ENCODE data around the gene TRIM64C.
"Not testable (repeated sequence)": the region's sequence is repeated elsewhere in the genome, so short reads cannot be mapped to it uniquely, and the experiment has no call there.

The TRIM64C gene

DNA sequence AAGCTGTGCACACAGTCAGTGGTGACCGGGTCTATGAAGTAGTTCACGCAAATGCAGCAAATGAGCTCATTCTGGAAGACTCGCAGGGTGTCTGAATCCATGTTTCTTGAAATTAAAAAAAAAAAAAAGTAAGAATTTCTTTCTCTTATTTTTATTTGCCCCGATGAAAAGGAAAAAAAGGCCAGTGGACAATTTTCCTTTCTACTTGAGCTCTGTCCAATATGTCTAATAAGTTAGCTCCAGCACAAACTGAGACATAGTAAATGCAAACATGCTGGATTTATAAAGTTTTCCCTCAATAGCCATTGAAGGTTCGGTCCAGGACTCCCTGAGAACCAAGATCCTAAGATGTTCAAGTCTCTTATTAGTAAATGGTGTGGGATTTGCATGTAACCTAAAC, at the start of gene TRIM64C:
Gene TRIM64C, minus strand, starts transcription at position 101 of the 400 bp plus-strand sequence. Its CDS starts 0 bp downstream, at position 101.
- DNase-seq: not testable (repeated sequence)

GRCh38 chr11:49102356-49102755, 43.4 kb upstream of the TRIM64C start:
- DNase-seq: not testable (repeated sequence)

DNA sequence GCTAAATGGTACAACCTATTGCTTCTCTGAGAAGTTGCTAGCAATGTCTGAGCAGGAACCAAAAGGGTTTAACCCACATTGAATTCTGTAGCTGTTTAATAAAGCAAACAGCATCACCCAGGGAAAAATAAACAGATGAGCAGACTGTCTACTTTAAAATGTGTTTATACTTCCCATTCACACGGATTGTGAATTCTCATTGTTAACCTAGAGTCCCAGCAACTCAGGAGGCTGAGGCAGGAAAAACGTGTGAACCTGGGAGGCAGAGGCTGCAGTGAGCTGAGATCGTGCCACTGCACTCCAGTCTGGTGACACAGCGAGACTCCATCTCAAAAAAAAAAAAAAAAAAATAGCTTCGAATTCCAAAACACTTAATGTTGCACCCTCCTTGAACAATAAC, 11.0 kb upstream of the TRIM64C start:
- not testable (repeated sequence) for DNase-seq

DNA sequence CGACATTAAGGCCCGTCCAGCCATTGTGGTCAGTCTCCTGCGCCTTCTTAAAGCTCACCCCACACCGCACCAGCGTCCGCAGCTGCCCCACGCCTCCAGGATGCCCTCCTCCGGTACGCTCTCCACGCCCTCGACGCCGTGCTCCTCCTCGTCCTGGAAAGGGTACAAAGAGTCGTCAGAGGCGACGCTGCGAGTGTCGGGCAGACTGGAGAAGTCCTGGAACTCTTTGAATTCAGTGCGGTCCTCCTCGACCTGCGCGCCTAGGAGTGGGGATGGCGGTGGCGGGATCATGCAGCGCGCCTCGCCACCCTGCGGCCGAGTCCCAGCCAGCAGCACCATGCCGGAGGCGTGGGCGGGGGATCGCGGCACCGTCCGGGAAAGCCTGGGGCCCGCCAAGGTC, 9.1 kb downstream of the TRIM64C start:
- not testable (repeated sequence) for DNase-seq

GRCh38 chr11:49048229-49048628, 10.7 kb downstream of the TRIM64C start:
- not testable (repeated sequence) for DNase-seq

- DNase-seq: not testable (repeated sequence)
Observed at GRCh38 chr11:49028523-49028922, 30.4 kb downstream of the TRIM64C start, which contains the start of gene TRIM49B. TSS of gene TRIM49B (plus strand) at chr11:49028823. CDS start at chr11:49031600, 2,777 bp downstream.

Measured in NCI-H1048 (cell line).